ENCODE results near the gene TKT. TPM values are rescaled to one million over a fixed set of nuclear protein-coding genes. Genes with fewer than 3 reads are reported as not detected.

The TKT gene
- total and polyA plus RNA-seq, 2 of the 13 experiments (the other 11 are each of a cell fraction or from before 2014, with no cell fraction given) = 150 to 238 TPM

DNA sequence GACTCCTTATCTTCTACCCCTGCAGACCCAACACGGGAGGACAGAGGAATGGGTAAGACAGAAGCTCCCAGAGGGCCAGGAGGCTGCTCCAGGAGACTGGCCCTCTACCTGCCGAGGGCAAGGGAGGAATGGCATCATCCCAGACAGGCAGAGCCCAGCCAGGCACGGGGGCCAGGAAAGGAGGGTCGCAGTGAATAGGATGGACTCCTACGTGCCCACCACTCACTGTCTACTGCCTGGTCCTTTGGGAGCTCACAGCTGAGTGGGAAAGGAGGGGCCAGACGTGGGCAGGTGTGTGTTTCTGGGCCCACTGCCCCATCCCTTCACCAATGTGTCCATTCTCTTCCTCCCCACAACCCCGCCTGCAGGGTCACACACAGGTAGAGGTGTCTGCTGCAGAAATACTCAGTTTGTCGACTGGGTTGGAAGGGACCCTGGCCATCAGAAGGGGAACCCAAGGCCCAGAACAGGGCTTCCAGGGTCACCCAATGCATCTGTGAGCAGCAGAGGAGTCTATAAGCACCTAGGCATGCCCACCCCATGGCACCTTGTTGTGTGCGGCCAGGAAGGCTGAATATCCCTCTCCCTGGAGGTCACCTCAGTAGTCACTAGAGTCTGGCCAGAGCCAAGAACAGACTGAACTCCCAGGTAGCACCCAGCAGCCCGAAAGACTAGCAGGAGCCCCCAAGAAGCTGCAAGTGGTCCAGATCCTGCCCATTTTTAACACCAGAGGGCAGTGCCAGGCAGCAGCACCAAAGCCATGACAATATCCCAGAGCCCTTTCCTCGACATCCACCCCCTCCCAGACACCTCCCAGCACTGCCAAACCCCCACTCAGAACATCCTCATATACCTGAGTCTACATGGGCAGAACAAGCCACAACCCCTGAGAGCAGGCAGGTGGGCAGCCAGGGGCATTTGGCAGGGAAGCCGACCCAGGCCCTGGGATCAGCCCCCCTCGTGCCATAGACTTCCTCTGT, 24.0 kb downstream of the TKT start:
- intact Hi-C loops (cut with micrococcal nuclease; ENCODE audit: unreplicated experiment) = no loop called here
- no peaks in the 10 kb centered on the region for H4K20me1 ChIP-seq (ENCODE audit: insufficient read depth, low read length)
- no peak overlapping the region for H3K27ac ChIP-seq (ENCODE audit: extremely low read length, insufficient read depth, low read length)
- H3K4me3 ChIP-seq (replicated peaks in 1 of 3; ENCODE audit: insufficient read depth in 1 of 3, low read depth in 2 of 3, low read length in 3 of 3) = no peak overlapping the region
- ChIA-PET CTCF (ENCODE audit: low intra/inter-chr PET ratio, low total read pairs) (no interaction called here), POLR2A (no interaction called here)
- no peaks in the 10 kb centered on the region for H3K79me2 ChIP-seq (ENCODE audit: insufficient read depth, low read length)
- no peak for DNase-seq (ENCODE audit: low spot score)
- H3K9me3 ChIP-seq (ENCODE audit: low read length) = no peaks in the 10 kb centered on the region
- H3K36me3 ChIP-seq (replicated peaks in 1 of 2; ENCODE audit: control insufficient read depth in 1 of 2, insufficient read depth in 2 of 2, low read length in 2 of 2) = peaks cover 67 to 94% of the 10 kb centered on the region in 2 experiments
- in situ Hi-C loops (cut with HindIII; ENCODE audit: extremely low pct_ligation_motif_present, low pct_unique_long_range_greater_than_20kb) = no loop called here
- H3K9ac ChIP-seq (ENCODE audit: insufficient read depth, low read depth, low read length) = no peak overlapping the region
- FAIRE-seq = no peak
- H3K4me1 ChIP-seq (ENCODE audit: insufficient read depth, low read length) = peaks cover 28% of the 10 kb centered on the region
- BruUV-seq (replicated peaks) = no TSS peak
- H3K4me2 ChIP-seq (ENCODE audit: low read depth, low read length) = no peak overlapping the region
- no peak overlapping the region for H2AFZ ChIP-seq (ENCODE audit: low read length)
- H3K27me3 ChIP-seq (ENCODE audit: control insufficient read depth in 1 of 2, insufficient read depth in 2 of 2, low read length in 2 of 2) = no peaks in the 10 kb centered on the region
- TF ChIP-seq RBM22 (optimal IDR thresholded peaks at IDR 0.05; ENCODE audit: low read length) = peak; percentile 33
- TF ChIP-seq DBP (CRISPR knock-in tag; IDR thresholded peaks at IDR 0.05; ENCODE audit: not compliant biosample characterization) = no peak
- no peak for TF ChIP-seq AGO1 (IDR thresholded peaks at IDR 0.05; ENCODE audit: low read depth, low read length, poor library complexity, severe bottlenecking)
- no peak for TF ChIP-seq ZNF790 (CRISPR knock-in tag; IDR thresholded peaks at IDR 0.05; ENCODE audit: borderline replicate concordance)
- TF ChIP-seq POLR2G (IDR thresholded peaks at IDR 0.05; ENCODE audit: low read depth, low read length) = 0 out of 2 replicates have a peak, but pooled peaks have one; percentile 26
- TF ChIP-seq ZSCAN25 (CRISPR knock-in tag; IDR thresholded peaks at IDR 0.05) = no peak
- no peak for TF ChIP-seq RFXANK (CRISPR knock-in tag; IDR thresholded peaks at IDR 0.05)
- ATAC-seq = no peak
- 98% methylated on average over 12 of the region's 13 CpGs for WGBS (ENCODE audit: low lambda C conversion rate)
